Activated CD4-positive, alpha-beta T cell treated with anti-CD3 and anti-CD28 coated beads for 4 hours (primary cell): ENCODE data around the gene SLC9A9.

Source experiments
- DNase-seq, 2 donors: peaks; one replicate each; pipeline ENCODE4 v3.0.0-alpha.2; 2020

Gene SLC9A9

GRCh38 chr3:143634991-143635390 is 213.3 kb downstream of the SLC9A9 start:
- DNase-seq = no peak

GRCh38 chr3:143634427-143634826 is 213.8 kb downstream of the SLC9A9 start:
- no peak for DNase-seq

GRCh38 chr3:143633816-143634215 is 214.5 kb downstream of the SLC9A9 start:
- no peak for DNase-seq

DNA sequence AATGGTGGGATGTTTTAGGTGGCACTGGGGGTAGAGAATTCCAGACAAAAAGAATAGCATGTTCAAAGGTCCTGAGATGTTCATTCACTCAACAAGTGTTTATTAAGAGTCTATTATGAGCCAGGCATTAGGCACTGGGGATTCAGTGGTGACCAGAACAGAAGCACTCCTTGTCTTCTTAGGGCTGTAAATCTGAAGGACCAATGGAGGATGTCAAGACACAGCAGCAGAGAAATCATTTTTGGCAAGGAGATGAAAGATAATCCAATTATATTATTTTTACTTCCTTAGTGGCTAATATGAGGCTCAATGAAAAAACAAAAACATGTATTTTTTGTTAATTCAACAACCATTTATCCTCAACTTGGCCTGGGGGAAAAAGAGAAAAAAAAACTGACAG is 218.5 kb downstream of the SLC9A9 start:
- no peak for DNase-seq

DNA sequence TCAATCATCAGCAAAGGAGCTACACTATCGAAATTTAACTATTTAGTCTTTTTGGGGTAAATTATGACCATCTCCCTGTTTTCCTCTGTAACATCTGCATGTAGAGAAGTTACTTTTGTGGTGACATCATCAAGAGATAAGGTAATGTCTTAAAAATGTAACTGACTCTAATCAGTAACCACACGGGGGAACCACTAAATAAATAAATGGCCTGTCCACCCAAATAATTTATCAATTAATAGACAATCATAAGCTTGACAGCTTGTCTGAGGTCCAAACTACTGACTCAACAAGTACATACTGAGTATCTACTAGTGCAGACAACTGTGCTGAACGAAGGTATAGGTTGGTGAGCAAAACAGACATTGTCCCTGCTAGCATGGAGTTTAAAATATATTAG is 219.3 kb downstream of the SLC9A9 start:
- DNase-seq = no peak

- no peak for DNase-seq
Observed at GRCh38 chr3:143627336-143627735, 220.9 kb downstream of the SLC9A9 start.

DNA sequence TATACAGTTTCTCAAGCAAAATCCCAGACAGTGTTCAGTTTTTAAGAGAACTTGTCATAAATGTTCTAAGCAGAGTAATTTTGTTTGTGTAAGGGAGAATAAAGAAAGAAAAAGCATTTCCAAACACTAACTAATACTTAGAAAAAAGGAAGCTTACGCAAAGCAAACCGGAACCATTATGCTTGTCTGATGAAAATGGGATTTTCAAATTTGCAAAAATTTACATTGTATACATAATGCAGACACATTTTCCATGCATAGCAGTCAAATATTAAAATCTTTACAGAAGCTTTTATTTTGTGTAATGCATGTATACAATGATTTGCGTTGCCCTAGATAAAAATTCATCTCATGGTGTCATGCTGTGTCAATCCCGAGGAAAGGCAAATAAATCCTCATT is 229.0 kb downstream of the SLC9A9 start:
- DNase-seq = no peak

DNA sequence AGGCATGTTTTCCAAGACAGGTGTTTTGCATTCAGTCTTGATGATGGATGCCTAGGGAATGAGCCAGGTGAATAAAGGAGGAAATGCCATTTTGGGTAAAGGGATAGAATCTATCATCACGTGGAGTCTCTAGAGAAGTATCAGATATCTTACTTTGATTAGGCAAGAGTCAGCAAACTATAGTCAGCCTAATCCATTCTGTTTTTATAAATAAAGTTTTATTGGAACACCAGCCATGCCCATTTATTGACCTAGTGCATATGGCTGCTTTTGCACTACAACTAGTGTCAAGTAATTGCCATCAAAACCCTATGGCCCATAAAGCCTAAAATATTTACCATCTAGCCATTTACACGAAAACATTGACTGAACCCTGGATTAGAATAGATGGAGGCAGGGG is 231.2 kb downstream of the SLC9A9 start:
- DNase-seq = no peak

DNA sequence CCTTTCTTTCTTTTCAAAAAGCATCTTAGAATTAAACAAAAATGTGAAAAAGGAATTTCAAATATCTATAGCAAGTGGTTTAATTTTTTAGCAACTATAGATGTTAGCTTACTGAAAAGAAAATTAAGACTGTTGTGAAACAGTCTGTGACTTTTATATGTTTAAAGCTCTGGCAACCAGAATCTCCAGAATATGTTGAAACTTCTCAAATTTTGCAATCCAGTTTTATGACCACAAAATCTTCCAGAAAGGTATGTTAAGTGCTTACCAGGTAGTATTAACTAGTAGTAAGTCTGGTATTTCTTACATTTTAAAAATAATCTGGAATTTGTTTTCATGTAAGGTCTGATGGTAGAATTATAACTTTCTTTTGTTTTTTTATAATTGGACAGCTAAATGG is 235.0 kb downstream of the SLC9A9 start:
- DNase-seq = no peak

- no peak for DNase-seq
Observed at GRCh38 chr3:143612541-143612940, 235.7 kb downstream of the SLC9A9 start.

- no peak for DNase-seq
Observed at GRCh38 chr3:143608966-143609365, 239.3 kb downstream of the SLC9A9 start.

GRCh38 chr3:143605233-143605950 is 242.9 kb downstream of the SLC9A9 start:
- no peak for DNase-seq

DNA sequence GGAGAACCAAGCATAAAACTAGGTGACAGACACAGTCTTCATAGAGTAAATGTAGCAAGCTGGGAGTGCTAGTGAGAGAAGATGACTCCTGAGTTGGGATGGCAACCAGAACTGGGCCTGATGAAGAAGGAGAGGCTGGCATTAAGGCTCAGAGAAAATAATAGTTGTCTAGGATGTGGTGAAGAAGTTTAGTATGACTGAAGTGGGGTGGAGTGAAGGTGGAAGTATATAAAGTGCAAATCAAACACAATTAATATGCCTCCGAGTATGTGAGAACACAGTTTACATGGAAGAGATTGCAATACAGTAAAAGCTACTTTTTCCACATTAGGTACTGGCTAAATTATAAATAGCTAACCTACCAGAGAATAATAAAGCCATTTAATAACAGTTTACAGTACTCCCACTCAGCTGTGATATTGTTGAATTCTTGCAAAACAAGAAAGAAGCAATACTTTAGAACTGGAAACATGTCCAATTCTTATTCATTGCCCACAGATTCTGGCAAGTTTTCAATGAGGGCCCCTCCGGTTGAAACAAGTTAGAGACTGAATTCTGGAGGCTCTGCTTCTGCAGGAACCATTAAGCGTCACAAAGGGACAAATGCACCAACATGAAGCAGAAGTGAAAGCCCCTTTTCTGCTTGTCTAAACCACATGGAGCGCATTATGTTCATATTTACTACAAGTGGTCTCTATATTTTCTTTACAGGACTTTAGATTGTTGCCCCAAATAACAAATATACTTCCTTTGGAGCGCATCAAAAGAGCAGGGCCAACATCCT is 243.7 kb downstream of the SLC9A9 start:
- DNase-seq = no peak

DNA sequence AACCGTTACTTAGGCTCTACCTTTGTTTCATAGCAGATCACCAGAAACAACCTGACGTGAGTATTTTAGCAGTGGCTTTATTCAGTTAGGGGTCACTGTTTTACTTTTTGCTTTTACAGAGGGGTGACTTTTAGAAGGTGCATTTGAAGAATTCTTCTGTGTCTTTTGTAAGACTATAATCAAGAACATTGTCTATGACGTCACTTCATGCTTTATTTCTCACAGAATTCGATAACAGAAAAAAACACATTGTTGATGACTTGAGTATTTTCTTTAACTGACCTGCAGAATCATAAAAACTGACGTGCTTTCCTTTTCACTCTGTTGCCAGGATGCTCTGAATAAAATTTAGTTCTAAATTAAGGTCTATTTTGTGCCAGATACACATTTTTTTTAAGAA is 244.5 kb downstream of the SLC9A9 start:
- no peak for DNase-seq

DNA sequence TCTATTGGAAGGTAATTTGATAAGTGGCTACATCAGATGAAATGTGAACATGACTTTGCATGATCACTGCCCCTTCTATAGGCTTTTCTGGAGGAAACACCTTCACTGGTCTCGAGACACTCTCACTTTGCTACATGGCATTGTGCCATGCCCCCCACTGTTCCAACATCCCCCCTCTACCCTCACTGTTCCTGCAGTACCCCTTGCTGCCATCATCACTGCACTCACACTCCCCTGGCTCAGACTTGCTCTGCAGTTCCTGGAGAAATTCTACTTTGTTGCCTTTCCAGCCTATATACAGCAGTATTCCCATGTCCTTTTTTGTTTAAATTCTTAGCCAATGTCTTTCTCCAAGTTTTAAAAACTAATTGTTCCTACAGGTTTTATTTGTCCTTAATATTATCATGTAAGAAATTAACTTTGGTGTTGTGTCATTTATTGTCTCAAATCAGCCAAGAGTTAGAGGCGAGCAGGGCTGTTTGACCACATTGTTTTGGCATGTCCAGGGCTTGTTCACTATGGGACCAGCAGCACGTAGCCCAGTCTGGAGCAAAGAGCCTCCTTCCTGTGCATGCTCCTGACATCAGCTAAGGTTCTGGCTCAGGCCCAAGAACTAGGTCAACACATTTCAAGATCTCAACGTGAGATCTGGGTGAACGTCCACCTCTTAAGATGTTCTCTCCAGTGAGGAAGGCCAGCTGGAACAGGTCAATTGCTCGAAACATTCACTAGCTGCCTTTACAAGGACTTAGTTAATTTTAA is 246.4 kb downstream of the SLC9A9 start:
- DNase-seq = no peak

- no peak for DNase-seq
Observed at GRCh38 chr3:143600756-143601718, 247.2 kb downstream of the SLC9A9 start.

- DNase-seq = no peak
Observed at GRCh38 chr3:143597774-143598652, 250.3 kb downstream of the SLC9A9 start.

GRCh38 chr3:143596957-143597642 is 251.2 kb downstream of the SLC9A9 start:
- DNase-seq = no peak

- no peak for DNase-seq
Observed at GRCh38 chr3:143595456-143596077, 252.7 kb downstream of the SLC9A9 start.

DNA sequence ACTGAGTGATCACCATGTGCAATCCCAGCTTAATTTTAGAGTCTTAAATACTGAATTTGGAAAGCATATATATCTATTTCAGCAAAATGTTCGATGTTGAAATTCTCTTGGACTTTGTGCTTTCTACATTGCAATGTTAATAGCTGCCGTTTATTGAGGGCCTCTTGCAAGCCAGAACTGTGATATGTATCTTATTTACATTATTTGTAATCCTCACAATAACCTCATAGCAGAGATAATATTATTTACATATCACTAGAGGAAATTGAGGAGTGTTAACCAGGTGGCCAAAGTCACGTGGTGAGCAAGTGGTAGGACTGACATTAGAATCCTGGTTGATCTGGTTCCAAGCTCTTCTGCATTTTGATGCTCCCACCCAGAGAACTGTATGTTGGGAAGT is 254.1 kb downstream of the SLC9A9 start:
- no peak for DNase-seq
